Measurements from ENCODE around the gene ZBTB20. TPM values are rescaled to one million over a fixed set of nuclear protein-coding genes. Genes with fewer than 3 reads are reported as not detected.
"Not testable (repeated sequence)": the region's sequence is repeated elsewhere in the genome, so short reads cannot be mapped to it uniquely, and the experiment has no call there.

The ZBTB20 gene
- total RNA-seq, 1 donor from 2014 or later = 91.2 TPM

DNA sequence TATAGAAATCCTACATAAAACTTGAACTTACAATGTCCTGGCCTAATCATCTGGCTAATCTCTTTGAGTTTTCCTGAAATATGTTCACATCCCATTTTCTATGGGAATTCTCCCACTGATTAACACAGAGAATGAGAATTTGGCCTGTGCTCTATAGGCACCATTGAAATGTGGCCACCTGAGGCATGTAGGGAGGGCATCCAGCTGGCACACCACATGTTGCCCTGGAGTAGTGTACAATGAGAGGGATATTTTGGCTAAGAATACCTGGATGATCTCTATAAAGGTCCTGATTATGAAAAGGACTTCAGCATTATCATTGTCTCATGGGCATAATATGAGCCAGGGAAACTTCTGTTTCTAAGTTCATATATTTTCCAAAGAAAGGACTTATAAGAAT lies 324.0 kb downstream of the ZBTB20 start:
- Mint-ChIP-seq H3K9me3 (no peaks in the 10 kb centered on the region), H3K4me3 (no peak overlapping the region), H3K27ac (no peak overlapping the region), H3K36me3 (ENCODE audit: low read depth) (no peaks in the 10 kb centered on the region), H3K27me3 (no peaks in the 10 kb centered on the region), H3K4me1 (no peaks in the 10 kb centered on the region)
- no peak for TF ChIP-seq CTCF (IDR thresholded peaks at IDR 0.05)
- ATAC-seq (ENCODE audit: low read depth) (no peak), DNase-seq (no peak)
- POLR2A ChIA-PET = no interaction called here
- CTCF ChIA-PET = no interaction called here
- intact Hi-C loops (cut with micrococcal nuclease) = loop anchor here (10.0 kb wide), 1 partner anchor 668 kb away; no protein-coding TSS in a partner anchor

GRCh38 chr3:114816052-114816451 lies 331.0 kb downstream of the ZBTB20 start:
- Mint-ChIP-seq H3K27me3 (no peaks in the 10 kb centered on the region), H3K9me3 (no peaks in the 10 kb centered on the region), H3K4me3 (no peak overlapping the region), H3K27ac (no peak overlapping the region), H3K36me3 (ENCODE audit: low read depth) (peaks cover 9% of the 10 kb centered on the region), H3K4me1 (peaks cover 11% of the 10 kb centered on the region)
- POLR2A ChIA-PET = no interaction called here
- no peak for TF ChIP-seq CTCF (IDR thresholded peaks at IDR 0.05)
- intact Hi-C loops (cut with micrococcal nuclease) = no loop called here
- ATAC-seq (ENCODE audit: low read depth) = no peak
- CTCF ChIA-PET = no interaction called here
- DNase-seq = no peak

DNA sequence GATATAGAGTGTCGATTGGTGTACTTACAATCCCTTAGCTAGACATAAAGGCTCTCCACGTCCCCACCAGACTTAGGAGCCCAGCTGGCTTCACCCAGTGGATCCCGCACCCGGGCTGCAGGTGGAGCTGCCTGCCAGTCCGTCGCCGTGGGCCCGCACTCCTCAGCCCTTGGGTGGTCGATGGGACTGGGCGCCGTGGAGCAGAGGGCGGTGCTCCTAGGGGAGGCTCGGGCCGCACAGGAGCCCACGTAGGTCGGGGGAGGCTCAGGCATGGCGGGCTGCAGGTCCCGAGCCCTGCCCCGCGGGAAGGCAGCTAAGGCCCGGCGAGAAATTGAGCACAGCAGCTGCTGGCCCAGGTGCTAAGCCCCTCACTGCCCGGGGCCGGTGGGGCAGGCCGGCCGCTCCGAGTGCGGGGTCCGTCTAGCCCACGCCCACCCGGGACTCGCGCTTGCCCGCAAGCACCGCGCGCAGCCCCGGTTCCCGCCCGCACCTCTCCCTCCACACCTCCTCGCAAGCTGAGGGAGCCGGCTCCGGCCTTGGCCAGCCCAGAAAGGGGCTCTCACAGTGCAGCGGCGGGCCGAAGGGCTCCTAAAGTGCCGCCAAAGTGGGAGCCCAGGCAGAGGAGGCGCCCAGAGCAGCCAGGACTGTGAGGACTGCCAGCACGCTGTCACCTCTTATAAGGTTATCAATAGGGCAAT lies 334.4 kb downstream of the ZBTB20 start:
- CTCF ChIA-PET; H3K4me3 Mint-ChIP-seq; H3K9me3 Mint-ChIP-seq; POLR2A ChIA-PET; intact Hi-C loops (cut with micrococcal nuclease); ATAC-seq (ENCODE audit: low read depth); DNase-seq; H3K27me3 Mint-ChIP-seq; H3K27ac Mint-ChIP-seq: not testable (repeated sequence)
- Mint-ChIP-seq H3K36me3 (ENCODE audit: low read depth) (peaks cover 13% of the 10 kb centered on the region), H3K4me1 (peaks cover 25% of the 10 kb centered on the region)

- H3K4me1 Mint-ChIP-seq = peaks cover 14% of the 10 kb centered on the region
- no peak for TF ChIP-seq CTCF (IDR thresholded peaks at IDR 0.05)
- H3K27ac Mint-ChIP-seq = peak overlapping the region; percentile 47
- H3K36me3 Mint-ChIP-seq (ENCODE audit: low read depth) = peaks cover 13% of the 10 kb centered on the region
- DNase-seq (no peak), ATAC-seq (ENCODE audit: low read depth) (peak; percentile 84)
- no peaks in the 10 kb centered on the region for H3K9me3 Mint-ChIP-seq
- peak overlapping the region; percentile 53 for H3K4me3 Mint-ChIP-seq
- CTCF ChIA-PET = no interaction called here
- intact Hi-C loops (cut with micrococcal nuclease) = no loop called here
- POLR2A ChIA-PET = no interaction called here
- no peaks in the 10 kb centered on the region for H3K27me3 Mint-ChIP-seq
Observed at GRCh38 chr3:114809668-114810413, 337.2 kb downstream of the ZBTB20 start.

DNA sequence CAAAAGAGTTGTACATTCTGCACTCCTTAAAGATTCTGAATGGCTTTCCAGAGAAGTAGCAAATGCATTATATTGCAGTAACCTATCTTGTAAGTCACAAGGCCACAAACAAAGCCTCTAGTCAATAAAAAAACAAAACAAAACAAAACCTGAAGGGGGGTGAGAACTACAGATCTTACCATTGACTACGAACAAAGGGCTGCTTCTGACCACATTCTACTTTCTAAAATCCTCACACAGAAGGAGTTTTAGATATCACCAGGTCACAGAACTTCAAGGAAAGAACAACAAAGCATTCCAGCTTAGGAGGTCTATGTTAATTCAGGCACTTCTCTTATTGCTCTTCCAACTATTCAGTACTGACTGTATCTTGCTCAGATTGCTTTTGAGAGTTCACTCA lies 343.0 kb downstream of the ZBTB20 start:
- Mint-ChIP-seq H3K36me3 (ENCODE audit: low read depth) (peaks cover 14% of the 10 kb centered on the region), H3K4me1 (peaks cover 15% of the 10 kb centered on the region), H3K9me3 (no peaks in the 10 kb centered on the region), H3K27ac (no peak overlapping the region), H3K4me3 (no peak overlapping the region), H3K27me3 (no peaks in the 10 kb centered on the region)
- no peak for TF ChIP-seq CTCF (IDR thresholded peaks at IDR 0.05)
- CTCF ChIA-PET = no interaction called here
- DNase-seq = no peak
- no peak for ATAC-seq (ENCODE audit: low read depth)
- POLR2A ChIA-PET = no interaction called here
- intact Hi-C loops (cut with micrococcal nuclease) = no loop called here
